ENCODE results near the gene PAPOLB. TPM values are rescaled to one million over a fixed set of nuclear protein-coding genes. Genes with fewer than 3 reads are reported as not detected.

PAPOLB gene
- total RNA-seq, 2 experiments from 2014 or later, result not detected

DNA sequence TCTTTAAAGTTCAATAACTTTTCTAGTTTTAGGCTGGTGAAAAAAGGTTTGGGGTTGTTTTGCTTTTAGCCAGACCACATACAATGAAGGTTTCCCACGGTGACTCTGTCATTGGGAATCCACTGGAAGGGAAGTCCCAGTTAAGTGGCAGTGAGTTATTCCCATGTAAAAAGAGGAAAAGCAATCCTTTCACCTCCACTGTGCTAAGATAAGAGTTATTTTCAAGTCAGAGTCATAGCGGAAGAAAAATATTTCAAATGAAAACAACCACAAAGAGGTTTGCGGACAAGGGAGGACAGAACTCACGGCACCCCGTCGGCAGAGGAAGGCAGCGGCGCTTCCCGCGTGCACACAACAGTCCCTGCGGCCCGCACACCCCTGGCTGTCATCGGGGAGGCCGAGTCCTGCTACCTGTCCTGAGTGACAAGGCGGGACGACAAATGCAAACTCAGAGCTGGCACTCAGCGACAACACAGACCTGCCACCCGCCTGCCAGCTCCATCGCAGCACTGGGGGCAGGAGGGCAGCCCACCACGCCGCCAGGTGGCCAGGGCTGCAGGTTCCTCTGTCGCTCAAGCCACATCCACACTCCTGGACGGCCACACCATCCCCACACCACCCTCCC lies 9.3 kb upstream of the PAPOLB start:
- Histone ChIP-seq H3K9me3 (ENCODE audit: control insufficient read depth in 1 of 2, insufficient read depth in 1 of 2, low read length in 2 of 2) (peaks cover 0 to 16% of the 10 kb centered on the region in 2 experiments), H3K36me3 (ENCODE audit: insufficient read depth, low read length) (no peaks in the 10 kb centered on the region), H3K4me3 (ENCODE audit: low read length) (no peak overlapping the region), H3K27me3 (ENCODE audit: control insufficient read depth in 1 of 2, insufficient read depth in 2 of 2, low read length in 2 of 2) (peaks cover 8 to 15% of the 10 kb centered on the region in 2 experiments), H3K27ac (ENCODE audit: low read depth in 1 of 2, low read length in 2 of 2) (no peak overlapping the region), H3K4me1 (ENCODE audit: insufficient read depth, low read length) (peaks cover 2% of the 10 kb centered on the region)
- Mint-ChIP-seq H3K4me1 (ENCODE audit: low read depth) (no peaks in the 10 kb centered on the region), H3K36me3 (ENCODE audit: low read depth) (no peaks in the 10 kb centered on the region), H3K4me3 (no peak overlapping the region), H3K9me3 (peaks cover 2% of the 10 kb centered on the region), H3K27me3 (peaks cover 27% of the 10 kb centered on the region), H3K27ac (no peak overlapping the region)
- DNase-seq (no peak), ATAC-seq (ENCODE audit: poor library complexity) (no peak)
- TF ChIP-seq, protein P1, sequence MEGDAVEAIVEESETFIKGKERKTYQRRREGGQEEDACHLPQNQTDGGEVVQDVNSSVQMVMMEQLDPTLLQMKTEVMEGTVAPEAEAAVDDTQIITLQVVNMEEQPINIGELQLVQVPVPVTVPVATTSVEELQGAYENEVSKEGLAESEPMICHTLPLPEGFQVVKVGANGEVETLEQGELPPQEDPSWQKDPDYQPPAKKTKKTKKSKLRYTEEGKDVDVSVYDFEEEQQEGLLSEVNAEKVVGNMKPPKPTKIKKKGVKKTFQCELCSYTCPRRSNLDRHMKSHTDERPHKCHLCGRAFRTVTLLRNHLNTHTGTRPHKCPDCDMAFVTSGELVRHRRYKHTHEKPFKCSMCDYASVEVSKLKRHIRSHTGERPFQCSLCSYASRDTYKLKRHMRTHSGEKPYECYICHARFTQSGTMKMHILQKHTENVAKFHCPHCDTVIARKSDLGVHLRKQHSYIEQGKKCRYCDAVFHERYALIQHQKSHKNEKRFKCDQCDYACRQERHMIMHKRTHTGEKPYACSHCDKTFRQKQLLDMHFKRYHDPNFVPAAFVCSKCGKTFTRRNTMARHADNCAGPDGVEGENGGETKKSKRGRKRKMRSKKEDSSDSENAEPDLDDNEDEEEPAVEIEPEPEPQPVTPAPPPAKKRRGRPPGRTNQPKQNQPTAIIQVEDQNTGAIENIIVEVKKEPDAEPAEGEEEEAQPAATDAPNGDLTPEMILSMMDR (IDR thresholded peaks at IDR 0.05), result no peak
- intact Hi-C loops (cut with DNase I, micrococcal nuclease), result no loop called here
- ChIA-PET POLR2A (no interaction called here), CTCF (no interaction called here)

DNA sequence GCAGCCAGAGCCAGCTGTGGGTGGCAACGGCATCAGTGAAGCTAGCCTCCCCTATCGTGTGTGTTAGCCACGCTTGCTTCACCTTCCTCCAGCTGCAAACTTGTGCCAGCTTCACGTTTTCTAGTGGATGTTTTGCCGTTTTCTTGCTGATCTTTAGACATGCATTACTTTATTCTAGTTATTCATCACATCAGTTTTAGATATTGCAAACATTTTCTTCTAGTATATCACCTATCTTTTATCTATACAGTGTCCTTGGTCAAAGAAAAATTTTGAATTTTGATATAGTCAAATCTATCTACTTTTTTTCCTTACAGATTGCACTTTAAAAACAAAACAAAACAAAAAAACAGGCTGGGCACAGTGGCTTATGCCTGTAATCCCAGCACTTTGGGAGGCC lies 6.7 kb upstream of the PAPOLB start:
- TF ChIP-seq, protein P1 (IDR thresholded peaks at IDR 0.05), result no peak
- intact Hi-C loops (cut with DNase I, micrococcal nuclease), result no loop called here
- no peak for ATAC-seq (ENCODE audit: poor library complexity)
- Histone ChIP-seq H3K9me3 (ENCODE audit: control insufficient read depth in 1 of 2, insufficient read depth in 1 of 2, low read length in 2 of 2) (peaks cover 3 to 16% of the 10 kb centered on the region in 2 experiments), H3K4me1 (ENCODE audit: insufficient read depth, low read length) (peaks cover 2% of the 10 kb centered on the region), H3K27me3 (ENCODE audit: control insufficient read depth in 1 of 2, insufficient read depth in 2 of 2, low read length in 2 of 2) (peaks cover 10 to 24% of the 10 kb centered on the region in 2 experiments), H3K4me3 (ENCODE audit: low read length) (no peak overlapping the region), H3K36me3 (ENCODE audit: insufficient read depth, low read length) (no peaks in the 10 kb centered on the region), H3K27ac (ENCODE audit: low read depth in 1 of 2, low read length in 2 of 2) (no peak overlapping the region)
- Mint-ChIP-seq H3K9me3 (peaks cover 2% of the 10 kb centered on the region), H3K27me3 (peaks cover 53% of the 10 kb centered on the region), H3K4me1 (ENCODE audit: low read depth) (no peaks in the 10 kb centered on the region), H3K4me3 (no peak overlapping the region), H3K36me3 (ENCODE audit: low read depth) (no peaks in the 10 kb centered on the region), H3K27ac (no peak overlapping the region)
- CTCF ChIA-PET, result no interaction called here
- POLR2A ChIA-PET, result no interaction called here
- no peak for DNase-seq

DNA sequence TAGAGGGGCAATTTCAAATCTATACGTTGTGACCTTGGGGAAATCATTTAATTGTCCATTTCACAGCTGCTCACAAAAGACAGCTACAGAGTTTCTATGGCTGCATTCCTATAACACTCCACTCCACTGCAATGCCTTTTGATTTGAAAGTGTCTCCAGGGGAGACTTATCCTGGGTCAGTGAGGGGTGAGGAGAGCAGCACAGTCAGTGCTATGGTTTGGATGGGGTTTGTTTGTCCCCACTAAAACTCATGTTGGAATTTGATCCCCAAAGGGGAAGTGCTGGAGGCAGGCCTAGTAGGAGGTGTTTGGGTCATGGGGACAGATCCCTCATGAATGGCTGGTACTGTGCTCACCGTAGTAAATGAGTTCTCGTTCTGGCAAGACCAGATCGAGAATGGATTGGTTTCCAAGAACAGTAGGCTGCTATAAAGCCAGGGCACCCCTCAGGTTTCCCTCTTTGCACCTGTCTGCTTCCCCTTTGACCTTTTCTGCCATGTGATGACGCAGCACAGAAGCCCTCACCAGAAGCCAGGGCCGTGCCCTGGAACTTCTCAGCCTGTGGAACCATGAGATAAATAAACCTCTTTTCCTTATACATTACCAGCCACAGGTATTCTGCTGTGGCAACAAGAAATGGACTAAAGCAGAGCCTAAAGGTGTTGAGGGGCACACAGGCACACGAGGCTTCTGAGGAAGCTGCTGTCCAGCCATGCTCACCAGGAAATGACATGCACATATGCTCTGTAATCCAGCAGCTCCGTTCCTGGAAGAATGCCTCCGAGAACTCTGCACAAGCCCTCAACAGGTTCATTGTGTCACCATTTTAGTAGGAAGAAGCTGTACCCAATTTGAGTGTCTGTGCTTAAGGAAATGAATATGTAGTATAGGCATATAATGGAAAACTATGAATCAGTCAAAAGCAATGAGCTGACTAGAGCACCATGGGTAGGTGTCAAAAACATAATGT lies 5.0 kb upstream of the PAPOLB start:
- Mint-ChIP-seq H3K36me3 (ENCODE audit: low read depth) (no peaks in the 10 kb centered on the region), H3K4me1 (ENCODE audit: low read depth) (no peaks in the 10 kb centered on the region)

More for the DNA sequence above, 5.0 kb upstream of the PAPOLB start:
- H3K4me1 ChIP-seq (ENCODE audit: insufficient read depth, low read length), result peaks cover 7% of the 10 kb centered on the region
- ATAC-seq (ENCODE audit: poor library complexity) (no peak), DNase-seq (no peak)
- ChIA-PET POLR2A (no interaction called here), CTCF (no interaction called here)
- Mint-ChIP-seq H3K27me3 (peaks cover 56% of the 10 kb centered on the region), H3K9me3 (peaks cover 2% of the 10 kb centered on the region), H3K27ac (no peak overlapping the region), H3K4me3 (no peak overlapping the region)
- intact Hi-C loops (cut with DNase I, micrococcal nuclease), result no loop called here
- H3K4me3 ChIP-seq (ENCODE audit: low read length), result no peak overlapping the region
- peaks cover 13 to 32% of the 10 kb centered on the region in 2 experiments for H3K27me3 ChIP-seq (ENCODE audit: control insufficient read depth in 1 of 2, insufficient read depth in 2 of 2, low read length in 2 of 2)
- H3K27ac ChIP-seq (ENCODE audit: low read depth in 1 of 2, low read length in 2 of 2), result no peak overlapping the region
- no peaks in the 10 kb centered on the region for H3K36me3 ChIP-seq (ENCODE audit: insufficient read depth, low read length)
- peaks cover 6 to 18% of the 10 kb centered on the region in 2 experiments for H3K9me3 ChIP-seq (ENCODE audit: control insufficient read depth in 1 of 2, insufficient read depth in 1 of 2, low read length in 2 of 2)
- TF ChIP-seq, protein P1 (IDR thresholded peaks at IDR 0.05), result no peak

Measured in CD4-positive, alpha-beta T cell (primary cell).